Stimulated activated CD8-positive, alpha-beta memory T cell treated with anti-CD3 and anti-CD28 coated beads, Interleukin-12 subunit alpha, Interleukin-12 subunit beta, amount 100 ng/mL, for 24 hours (primary cell): ENCODE measurements around the gene PLAGL2.
"Not testable (repeated sequence)": the region's sequence is repeated elsewhere in the genome, so short reads cannot be mapped to it uniquely, and the experiment has no call there.

Source experiments
- DNase-seq: peaks from one replicate; pipeline ENCODE4 v3.0.0-alpha.2; 2020; ENCODE audit errors: extremely low read depth

PLAGL2 gene

DNA sequence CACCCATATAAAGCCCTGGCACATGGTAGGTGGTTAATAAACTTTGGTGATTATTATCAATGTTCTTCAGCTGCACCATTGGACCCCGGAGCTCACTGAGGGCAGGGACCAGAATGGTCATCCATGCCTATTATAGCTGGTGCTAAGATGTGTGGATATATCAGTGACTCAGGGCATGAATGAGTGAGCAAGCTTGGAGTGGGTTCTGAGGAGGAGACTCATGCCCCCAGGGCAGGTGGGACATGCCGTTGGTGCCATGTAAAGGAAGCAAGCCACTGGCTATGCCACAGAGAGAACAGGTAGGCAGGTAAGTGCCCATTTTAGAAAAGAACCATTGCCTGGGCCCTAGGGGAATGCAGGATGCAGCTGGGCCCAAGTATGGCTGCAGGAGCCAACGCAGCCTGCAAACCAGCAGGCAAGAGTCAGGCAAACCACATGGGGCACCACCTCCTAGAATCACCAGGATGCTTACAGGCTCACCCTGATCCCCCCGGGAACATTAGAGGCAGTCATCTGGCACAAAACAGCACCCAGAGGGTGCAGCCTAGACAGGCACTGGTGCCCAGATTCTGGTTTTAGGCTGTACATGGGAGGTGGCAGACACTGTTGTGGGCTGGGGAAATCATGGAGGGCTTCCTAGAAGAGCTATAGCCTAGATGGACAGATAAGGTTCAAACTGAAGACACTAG, 23.5 kb downstream of the PLAGL2 start:
- DNase-seq, result no peak

DNA sequence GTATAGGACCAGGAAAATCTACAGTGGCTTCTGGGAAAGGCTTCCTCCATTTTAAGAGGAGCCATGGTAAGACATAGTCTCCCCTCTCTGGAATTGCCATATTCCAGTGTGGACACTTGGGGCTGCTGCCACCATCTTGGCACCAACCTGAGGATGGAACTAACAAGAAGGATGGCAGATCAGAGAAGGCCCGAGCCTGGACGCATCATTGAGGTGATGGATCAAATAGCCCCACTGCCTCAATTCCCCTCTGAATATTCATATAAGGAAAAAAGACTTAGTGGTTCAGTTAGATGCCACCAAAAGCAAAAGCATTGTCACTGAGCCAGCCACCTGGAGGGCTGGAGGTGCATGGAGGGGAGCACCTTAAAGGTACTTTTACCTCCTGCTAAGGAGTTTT, 25.9 kb downstream of the PLAGL2 start:
- DNase-seq, result no peak

DNA sequence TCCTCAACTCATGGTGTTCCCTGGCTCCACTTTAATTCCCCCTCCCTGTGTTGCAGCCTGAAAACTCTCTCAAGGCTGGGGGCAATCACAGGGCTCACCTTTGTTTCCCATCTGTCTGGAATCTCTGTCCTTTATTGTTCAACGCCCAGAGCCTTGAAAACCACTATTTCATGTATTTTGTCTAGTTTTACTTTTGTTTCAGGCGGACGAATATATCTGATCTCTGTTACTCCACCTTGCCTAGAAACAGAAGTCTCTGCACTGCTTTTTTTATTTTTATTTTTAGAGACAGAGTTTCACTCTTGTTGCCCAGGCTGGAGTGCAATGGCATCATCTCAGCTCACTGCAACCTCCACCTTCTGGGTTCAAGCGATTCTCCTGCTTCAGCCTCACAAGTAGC, 27.6 kb downstream of the PLAGL2 start:
- no peak for DNase-seq

DNA sequence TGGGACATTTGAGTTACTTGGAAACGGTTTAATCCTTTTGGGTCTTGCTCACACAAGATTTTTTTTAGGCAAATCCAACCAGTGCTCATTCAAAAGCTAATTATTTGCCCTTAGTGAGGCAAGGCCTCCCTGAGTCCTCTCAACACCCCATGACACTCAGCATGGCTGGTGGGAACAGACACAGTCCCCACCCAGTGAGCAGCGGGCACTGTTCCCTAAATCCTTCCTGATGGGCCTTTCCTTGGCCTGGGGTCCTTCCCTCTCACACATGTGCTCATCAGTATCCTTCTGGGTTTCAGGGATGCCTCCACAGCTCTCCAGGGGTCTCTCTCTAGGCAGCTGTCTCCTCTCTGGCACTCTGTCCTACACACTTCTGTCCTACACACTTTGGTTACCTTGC, 28.0 kb downstream of the PLAGL2 start:
- DNase-seq, result no peak

DNA sequence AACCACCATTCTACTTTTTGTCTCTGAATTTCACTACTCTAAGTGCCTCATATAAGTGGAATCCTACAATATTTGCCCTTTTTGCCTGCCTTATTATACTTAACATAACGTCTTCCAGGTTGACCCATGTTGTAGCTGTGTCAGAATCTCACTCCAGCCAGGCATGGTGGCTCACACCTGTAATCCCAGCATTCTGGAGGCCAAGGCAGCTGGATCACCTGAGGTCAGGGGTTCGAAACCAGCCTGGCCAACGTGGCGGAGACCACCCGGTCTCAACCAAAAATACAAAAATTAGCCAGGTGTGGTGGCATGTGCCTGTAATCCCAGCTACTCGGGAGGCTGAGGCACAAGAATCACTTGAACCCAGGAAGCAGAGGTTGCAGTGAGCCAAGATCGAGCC, 29.8 kb downstream of the PLAGL2 start:
- not testable (repeated sequence) for DNase-seq

DNA sequence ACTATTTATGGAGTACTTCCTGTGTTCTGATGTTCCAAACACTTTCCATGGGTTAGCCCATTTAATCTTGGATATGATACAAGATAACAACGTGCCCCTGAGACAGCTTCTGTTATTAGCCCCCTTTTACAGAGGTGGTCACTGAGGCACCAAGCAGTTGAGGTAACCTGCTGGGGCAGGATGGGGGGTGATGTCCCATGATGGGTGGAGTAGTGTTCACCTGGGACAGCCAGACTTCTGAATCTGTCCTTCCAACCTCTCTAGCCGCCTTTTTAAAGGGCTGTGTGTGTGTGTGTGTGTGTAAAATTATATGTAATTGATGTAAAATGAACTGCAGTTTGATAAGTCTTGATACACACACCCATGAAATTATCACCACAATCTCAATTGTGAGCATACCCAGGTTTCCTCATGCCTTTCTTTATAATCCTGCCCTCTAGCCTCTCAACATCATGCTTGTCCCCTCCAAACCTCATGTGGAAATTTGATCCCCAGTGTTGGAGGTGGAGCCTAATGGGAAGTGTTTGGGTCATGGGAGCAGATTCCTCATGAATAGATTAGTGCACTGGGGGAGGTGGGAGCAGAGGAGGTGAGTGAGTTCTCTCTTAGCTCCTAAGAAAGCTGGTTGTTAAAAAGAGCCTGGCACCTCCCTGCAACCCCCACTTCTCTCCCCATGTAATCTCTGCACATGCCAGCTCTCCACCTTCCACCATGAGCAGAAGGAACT, 39.2 kb downstream of the PLAGL2 start:
- DNase-seq, result no peak

DNA sequence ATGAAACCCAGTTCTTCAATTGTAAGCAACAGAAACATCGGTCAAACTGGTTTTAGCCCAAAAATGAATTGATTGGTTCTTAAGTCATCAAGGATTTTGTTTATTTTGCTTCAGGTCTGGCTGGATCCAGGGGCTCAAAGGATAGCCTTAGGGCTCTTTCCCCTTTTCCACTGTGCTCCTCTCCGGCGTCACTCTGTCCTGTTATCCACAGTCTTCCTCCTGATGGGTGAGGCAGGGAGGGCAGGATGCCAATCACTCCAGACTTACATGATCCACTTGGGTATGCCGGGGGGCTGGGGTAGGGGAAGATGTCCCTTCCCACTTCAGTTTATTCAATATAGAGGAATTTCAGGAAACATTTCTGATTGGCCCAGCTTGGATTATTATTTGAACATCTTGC, 40.0 kb downstream of the PLAGL2 start:
- DNase-seq, result no peak

DNA sequence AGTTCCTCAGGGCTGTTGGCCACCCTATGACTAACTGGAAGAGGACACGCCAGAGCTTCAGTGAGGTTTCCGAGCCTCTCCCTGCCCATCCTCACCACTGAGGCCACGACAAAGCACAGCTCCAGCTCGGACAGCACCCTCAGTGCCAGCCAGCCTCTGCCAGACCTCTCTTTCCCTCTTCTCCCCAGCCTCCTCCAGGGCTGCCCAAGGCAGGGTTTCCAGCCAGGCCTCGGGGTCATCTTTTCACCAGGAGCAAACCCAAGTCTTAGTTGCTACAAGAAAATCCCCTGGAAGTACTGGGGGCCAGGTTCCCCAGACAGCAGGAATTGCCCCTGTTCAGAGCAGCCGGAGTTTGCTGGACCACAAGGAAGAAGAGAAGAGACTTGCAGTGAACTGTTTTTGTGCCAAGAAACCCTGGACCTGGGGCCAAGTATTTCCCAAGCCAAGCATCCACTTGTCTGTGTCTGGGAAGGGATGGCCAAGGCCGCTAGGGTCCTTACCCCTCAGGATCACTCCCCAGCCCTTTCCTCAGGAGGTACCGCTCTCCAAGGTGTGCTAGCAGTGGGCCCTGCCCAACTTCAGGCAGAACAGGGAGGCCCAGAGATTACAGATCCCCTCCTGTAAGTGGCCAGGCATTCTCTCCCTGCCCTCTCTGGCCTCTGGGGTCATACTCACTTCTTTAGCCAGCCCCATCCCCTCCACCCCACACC, 41.6 kb downstream of the PLAGL2 start:
- no peak for DNase-seq

DNA sequence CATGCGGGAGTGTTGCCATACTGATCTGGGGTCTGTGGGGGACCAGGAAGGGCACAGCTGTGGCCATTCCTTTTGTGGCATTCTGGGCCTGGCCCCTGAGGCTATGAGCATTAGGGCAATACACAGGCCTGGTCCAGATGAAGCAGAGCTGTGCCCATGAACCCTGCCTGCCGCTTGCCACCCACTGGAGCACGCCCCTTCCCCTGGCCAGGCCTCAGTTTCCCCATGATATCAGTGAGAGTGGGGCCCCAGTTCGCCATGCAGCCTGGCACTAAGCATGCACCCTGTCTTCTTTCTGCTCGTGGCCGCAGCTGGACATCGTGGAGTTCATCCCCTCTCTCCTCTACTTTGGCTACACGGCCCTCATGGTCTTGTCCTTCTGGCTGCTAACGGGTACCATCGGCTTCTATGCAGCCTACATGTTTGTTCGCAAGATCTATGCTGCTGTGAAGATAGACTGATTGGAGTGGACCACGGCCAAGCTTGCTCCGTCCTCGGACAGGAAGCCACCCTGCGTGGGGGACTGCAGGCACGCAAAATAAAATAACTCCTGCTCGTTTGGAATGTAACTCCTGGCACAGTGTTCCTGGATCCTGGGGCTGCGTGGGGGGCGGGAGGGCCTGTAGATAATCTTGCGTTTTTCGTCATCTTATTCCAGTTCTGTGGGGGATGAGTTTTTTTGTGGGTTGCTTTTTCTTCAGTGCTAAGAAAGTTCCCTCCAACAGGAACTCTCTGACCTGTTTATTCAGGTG, 42.4 kb downstream of the PLAGL2 start:
- DNase-seq, result no peak

DNA sequence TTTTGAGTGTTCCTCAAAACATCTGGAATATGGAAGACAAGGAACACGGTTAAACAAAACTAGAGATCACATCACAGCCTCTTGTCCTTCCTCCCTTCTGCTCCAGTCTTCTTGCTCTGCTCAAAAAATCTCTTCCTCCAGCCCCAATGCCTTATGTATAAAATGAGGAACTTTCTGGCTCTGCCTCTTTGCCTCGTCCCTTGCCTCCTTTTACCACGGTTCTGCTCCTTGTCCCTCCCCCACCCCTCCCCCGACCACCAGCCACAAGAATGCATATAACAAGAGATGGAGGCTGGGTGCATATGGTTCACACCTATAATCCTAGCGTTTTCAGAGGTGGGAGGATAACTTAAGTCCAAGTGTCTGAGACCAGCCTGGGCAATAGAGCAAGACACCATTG, 43.6 kb downstream of the PLAGL2 start:
- DNase-seq, result no peak

DNA sequence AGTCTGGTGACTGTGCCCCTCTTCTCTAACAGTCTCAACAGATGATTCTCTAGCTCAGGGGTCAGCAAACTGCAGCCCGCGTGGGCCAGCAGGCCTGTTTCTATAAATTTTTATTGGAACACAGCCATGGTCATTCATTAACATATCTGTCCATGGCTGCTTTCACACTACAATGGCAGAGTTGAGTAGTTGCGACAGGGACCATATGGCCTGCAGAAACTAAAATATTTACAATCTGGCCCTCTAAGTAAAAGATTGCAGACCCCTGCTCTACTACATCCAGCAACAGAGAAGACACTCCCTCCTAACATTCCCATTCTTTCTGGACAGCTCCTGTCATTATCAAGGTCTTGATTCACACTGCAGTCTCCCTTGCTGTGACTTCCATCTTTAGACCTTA, 45.2 kb downstream of the PLAGL2 start:
- DNase-seq, result no peak

DNA sequence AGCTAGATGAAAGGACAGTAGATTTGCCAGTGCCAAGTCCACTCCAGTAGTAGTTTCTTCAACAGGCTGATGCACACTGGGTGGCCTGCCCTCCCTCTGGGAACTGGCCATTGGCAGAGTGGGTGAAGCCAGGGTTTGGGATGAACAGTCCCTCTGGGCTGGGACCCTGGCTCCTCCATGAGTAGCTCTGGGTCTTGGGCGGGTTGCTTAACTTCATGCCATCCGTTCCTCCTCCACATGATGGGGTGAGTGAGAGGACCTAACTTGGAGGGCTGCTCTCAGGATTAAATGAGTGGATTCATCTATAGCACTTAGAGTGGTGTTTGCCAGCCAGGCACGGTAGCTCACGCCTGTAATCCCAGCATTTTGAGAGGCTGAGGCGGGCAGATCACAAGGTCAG, 47.2 kb downstream of the PLAGL2 start:
- DNase-seq, result no peak

DNA sequence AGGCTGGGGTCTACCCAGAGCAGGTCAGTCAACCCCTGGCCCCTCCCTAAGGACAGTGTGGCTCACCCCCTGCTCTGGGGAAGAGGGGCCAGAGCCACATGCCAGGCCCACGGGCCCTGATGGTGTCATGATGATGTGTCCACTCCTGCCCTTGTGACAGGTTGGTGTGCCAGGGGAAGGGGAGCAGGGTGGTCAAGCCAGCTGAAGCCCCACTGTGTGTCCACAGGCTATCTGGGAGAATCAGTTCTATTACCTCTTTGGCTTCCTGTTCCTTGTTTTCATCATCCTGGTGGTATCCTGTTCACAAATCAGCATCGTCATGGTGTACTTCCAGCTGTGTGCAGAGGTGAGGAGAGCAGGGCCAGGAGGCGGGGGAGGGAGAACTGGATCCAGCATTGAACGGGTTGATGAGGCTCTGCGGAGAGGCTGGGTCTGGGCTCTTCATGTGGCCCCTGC, 47.7 kb downstream of the PLAGL2 start:
- DNase-seq, result no peak

DNA sequence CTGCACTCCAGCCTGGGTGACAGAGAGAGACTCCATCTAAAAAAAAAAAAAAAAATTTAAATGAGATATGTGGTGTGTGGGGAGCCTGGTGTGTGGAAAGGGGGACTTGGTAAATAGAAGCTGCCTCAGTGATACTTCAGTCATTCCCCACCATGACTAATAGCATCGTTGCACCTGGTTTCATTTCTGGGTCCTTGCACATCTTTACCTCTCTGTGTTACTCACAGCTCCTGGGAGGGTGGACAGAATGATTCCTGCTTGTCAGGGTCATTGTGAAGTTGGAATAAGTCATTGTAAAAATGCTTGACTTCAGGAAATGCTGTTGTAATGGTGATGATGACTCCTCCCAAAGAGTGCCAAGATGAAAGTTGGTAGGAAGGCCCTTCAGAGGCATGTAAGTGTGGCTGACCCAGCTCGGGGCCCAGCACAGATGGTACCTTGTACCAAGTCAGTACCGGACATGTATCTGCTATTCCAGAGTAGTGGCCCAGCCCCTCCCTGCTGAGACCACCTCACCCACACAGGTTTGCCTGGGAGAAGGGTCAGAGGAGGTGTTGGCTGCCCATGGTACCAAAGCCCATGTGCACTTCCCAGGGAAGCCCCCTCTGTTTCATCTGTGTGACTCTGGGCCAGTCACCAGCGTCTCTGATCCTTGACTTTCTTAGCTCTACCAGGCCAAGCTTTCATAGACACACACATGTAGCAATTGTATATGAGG, 48.4 kb downstream of the PLAGL2 start:
- DNase-seq, result no peak

DNA sequence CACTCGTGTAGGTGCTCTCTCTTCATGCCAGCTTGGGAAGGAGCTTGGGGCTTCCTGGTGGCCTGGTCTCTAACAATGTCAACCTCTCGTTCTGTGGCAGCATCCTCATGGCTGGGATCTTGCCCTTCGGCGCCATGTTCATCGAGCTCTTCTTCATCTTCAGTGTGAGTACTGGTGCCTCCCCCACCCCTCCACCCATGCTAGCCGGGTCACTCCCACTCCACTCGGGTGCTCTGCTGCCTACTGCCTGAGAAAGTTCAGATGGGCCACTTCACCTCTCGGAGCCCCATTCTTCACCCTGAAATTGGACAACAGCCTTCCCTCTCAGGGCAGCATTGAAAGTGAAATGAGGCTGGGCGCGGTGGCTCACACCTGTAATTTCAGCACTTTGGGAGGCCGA, 49.2 kb downstream of the PLAGL2 start:
- DNase-seq, result no peak

DNA sequence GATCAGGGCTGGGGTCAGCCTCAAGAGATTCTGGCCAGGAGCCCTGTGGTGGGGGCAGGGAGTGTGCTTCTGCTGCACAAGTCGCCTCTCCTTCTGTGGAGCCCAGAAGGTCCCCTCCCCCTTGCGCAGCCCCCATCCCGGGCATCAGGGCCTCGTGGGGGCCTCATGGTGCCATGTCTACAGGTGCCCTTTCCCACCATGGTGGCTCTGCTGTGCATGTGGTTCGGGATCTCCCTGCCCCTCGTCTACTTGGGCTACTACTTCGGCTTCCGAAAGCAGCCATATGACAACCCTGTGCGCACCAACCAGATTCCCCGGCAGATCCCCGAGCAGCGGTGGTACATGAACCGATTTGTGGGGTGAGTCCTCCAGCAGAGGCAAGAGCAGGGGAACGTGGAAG, 49.9 kb downstream of the PLAGL2 start:
- DNase-seq, result no peak

DNA sequence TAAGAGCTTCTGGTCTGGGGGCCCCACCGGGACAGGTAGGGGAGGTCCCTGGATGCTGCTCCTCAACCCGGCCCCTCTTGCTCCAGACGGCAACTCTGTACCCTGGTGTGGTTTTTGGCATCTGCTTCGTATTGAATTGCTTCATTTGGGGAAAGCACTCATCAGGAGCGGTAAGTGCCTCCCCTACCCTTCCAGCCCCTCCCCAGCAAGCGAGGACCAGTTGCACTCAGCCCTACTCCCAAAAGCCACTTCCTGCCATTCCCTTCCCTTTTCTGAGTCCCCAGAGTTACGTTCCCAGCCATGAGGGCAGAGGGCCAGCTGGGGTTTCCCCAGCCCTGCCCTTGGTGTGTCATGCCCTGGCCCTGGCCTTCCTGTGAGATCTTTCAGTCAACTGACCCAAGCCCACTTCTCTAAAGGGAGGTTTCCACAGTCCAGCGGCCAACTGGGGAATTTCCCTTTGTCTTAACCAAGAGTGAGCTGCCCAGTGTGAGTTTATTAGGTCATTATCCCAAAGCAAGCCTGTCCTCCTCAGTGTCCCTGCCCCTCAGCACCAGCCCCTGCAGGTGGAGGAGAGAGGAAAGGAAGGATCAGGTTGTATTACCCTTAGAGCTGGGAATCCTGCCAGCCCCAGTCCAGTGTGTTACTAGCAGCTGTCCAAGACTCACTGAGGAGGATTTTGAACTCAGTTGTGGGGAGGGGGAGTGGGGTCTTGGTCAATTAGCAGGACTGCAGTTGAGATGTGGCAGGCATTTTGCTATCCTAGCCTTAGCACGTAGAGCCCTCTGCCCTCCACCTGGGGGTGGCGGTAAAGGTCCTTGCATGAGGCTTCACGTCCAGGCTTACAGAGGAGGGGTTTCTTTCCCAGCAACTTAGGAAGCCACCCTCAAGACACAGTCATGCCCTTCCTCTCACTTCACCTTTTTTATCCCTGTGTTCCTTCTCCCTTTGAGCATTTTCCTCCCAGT, 52.2 kb downstream of the PLAGL2 start:
- no peak for DNase-seq

DNA sequence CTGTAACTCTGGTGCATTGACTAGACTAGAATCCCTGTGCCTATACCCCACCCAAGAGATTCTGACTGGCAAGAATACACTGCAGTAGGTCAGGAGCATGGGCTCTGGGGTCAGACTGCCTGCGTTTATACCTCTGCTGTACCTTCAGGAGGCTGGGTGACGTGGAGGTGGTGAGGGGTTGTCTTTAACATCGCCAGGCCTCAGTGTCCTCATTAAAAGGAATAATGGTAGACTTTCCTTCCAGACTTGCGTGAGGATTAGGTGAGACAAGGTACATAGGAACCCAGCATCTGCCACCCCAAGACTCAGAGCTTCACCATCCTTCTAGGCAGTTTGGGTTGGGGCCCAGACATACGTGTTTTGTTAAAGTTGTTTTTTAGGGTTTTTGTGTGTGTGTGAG, 53.8 kb downstream of the PLAGL2 start:
- no peak for DNase-seq

DNA sequence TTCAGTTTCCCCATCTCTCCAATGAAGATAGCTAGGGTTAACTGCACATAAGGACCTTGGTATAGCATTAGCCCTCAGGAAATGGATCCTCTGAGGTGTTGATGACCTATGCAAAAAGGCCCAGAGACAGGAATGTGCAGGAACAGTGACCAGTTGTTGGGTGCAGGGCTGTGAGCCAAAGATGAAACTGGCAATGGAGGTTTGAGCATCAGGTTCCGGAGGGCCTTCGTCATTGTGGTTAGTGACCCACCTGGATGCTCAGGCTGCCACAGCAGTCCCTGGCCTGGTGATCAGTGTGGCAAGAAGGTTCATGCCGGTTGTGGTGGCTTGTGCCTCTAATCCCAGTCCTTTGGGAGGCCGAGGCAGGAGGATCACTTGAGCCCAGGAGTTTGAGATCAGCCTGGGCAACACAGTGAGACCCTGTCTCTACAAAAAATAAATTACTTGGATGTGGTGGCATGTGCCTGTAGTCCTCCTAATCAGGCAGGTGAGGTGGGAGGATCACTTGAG, 54.3 kb downstream of the PLAGL2 start:
- no peak for DNase-seq
